SK-N-SH (cell line): ENCODE measurements around the gene ZMYM2. TPM values are rescaled to one million over a fixed set of nuclear protein-coding genes. Genes with fewer than 3 reads are reported as not detected.

Experiments used
- CTCF ChIA-PET: fragments of 300-600, 350-600 bp; formaldehyde crosslinking; extraction: SDS; loops from one replicate; lab custom pipeline; 2021; lab: Yijun Ruan, JAX
- POLR2A ChIA-PET: fragments of 350-600 bp; sonication (Branson Sonifier 250); formaldehyde crosslinking; extraction: SDS; loops from one replicate; lab custom pipeline; 2020; ENCODE audit warnings: antibody characterized with exemption, inconsistent platforms; lab: Yijun Ruan, JAX
- DNase-seq: peaks from one replicate; pipeline ENCODE4 v3.0.0; 2012
- H2AFZ ChIP-seq: fragments of 200-600 bp; sonication (generic); 2 replicates; pipeline ENCODE4 v1.8.1; 2016; ENCODE audit warnings: antibody characterized with exemption, mild to moderate bottlenecking, low read depth
- H3F3A ChIP-seq: fragments of 200-600 bp; sonication (generic); replicated peaks from 2 replicates; pipeline ENCODE3; 2016; ENCODE audit warnings: antibody characterized with exemption, mild to moderate bottlenecking; ENCODE audit not compliant: insufficient read depth
- H3K27ac ChIP-seq, 2 experiments: fragments of 200-500 bp in 1 of 2; fragments of 200-600 bp in 1 of 2; sonication (Bioruptor generic) in 1 of 2; sonication (generic), shearing (Covaris generic) in 1 of 2; 2 replicates each; pipeline versions ENCODE4 v1.5.1 to v1.6.1; 2014 to 2016; ENCODE audit warnings: low read depth in 2 of 2, inconsistent platforms in 1 of 2, low read length in 1 of 2, mild to moderate bottlenecking in 1 of 2, mixed read lengths in 1 of 2
- H3K27me3 ChIP-seq: fragments of 200-600 bp; sonication (generic), shearing (Covaris generic); 2 replicates; pipeline ENCODE4 v1.6.1; 2016; ENCODE audit warnings: mixed run types; ENCODE audit not compliant: insufficient read depth
- H3K36me3 ChIP-seq, 2 experiments: fragments of 200-500 bp in 1 of 2; fragments of 200-600 bp in 1 of 2; sonication (Bioruptor generic) in 1 of 2; sonication (generic) in 1 of 2; replicated peaks in 1 of 2; 2 replicates each; pipeline versions ENCODE3 to v1.5.1; 2014 to 2016; ENCODE audit warnings: low read length in 1 of 2, mild to moderate bottlenecking in 1 of 2; ENCODE audit not compliant: insufficient read depth in 2 of 2, control insufficient read depth in 1 of 2
- H3K4me1 ChIP-seq, 2 experiments: fragments of 200-500 bp in 1 of 2; fragments of 200-600 bp in 1 of 2; sonication (Bioruptor generic) in 1 of 2; sonication (generic), shearing (Covaris generic) in 1 of 2; 2 replicates each; pipeline versions ENCODE4 v1.5.1 to v1.6.1; 2014 to 2016; ENCODE audit warnings: low read depth in 1 of 2, low read length in 1 of 2, mixed run types in 1 of 2; ENCODE audit not compliant: insufficient read depth in 2 of 2, control insufficient read depth in 1 of 2
- H3K4me2 ChIP-seq: fragments of 200-600 bp; sonication (generic), shearing (Covaris generic); 2 replicates; pipeline ENCODE4 v1.6.1; 2017; ENCODE audit warnings: mixed run types
- H3K4me3 ChIP-seq, 2 experiments: fragments of 200-500 bp in 1 of 2; fragments of 200-600 bp in 1 of 2; sonication (Bioruptor generic) in 1 of 2; sonication (generic), shearing (Covaris generic) in 1 of 2; 2 replicates each; pipeline versions ENCODE4 v1.5.1 to v1.8.1; 2014 to 2016; ENCODE audit warnings: low read depth in 2 of 2, inconsistent platforms in 1 of 2, low read length in 1 of 2, mild to moderate bottlenecking in 1 of 2, mixed read lengths in 1 of 2, moderate library complexity in 1 of 2
- H3K79me2 ChIP-seq: fragments of 200-600 bp; sonication (generic); 2 replicates; pipeline ENCODE4 v1.8.1; 2017; ENCODE audit warnings: mild to moderate bottlenecking; ENCODE audit not compliant: insufficient read depth
- H3K9ac ChIP-seq: fragments of 200-600 bp; sonication (generic); 2 replicates; pipeline ENCODE4 v1.6.1; 2017; ENCODE audit warnings: mixed run types
- H3K9me2 ChIP-seq: fragments of 200-600 bp; sonication (generic); 2 replicates; pipeline ENCODE4 v1.6.1; 2017; ENCODE audit warnings: mixed run types
- H3K9me3 ChIP-seq: fragments of 200-600 bp; sonication (generic); 2 replicates; pipeline ENCODE4 v1.6.1; 2017; ENCODE audit warnings: mixed run types, mild to moderate bottlenecking, moderate library complexity
- H4K20me1 ChIP-seq: fragments of 200-600 bp; sonication (generic); 2 replicates; pipeline ENCODE4 v1.6.1; 2017; ENCODE audit warnings: mild to moderate bottlenecking, mixed run types; ENCODE audit not compliant: insufficient read depth
- CHD2 ChIP-seq: fragments of 150-350 bp; IDR thresholded peaks from 2 replicates; pipeline ENCODE4 v1.6.1; 2018; ENCODE audit warnings: low read length; ENCODE audit not compliant: partially characterized antibody
- EP300 ChIP-seq, 2 experiments: IDR thresholded peaks; 2 replicates each; pipeline versions ENCODE4 v1.4.0 to v1.6.1; 2012; ENCODE audit warnings: borderline replicate concordance in 1 of 2, low read depth in 1 of 2, low read length in 1 of 2
- EZH2phosphoT487 ChIP-seq: fragments of 200-600 bp; sonication (generic); IDR thresholded peaks from 2 replicates; pipeline ENCODE4 v1.6.1; 2017; ENCODE audit warnings: low read depth, mixed run types, mild to moderate bottlenecking, antibody characterized with exemption, moderate library complexity, borderline replicate concordance
- GATA2 ChIP-seq: sonication (generic); formaldehyde crosslinking; IDR thresholded peaks from 2 replicates; pipeline ENCODE4 v1.5.0; 2020; ENCODE audit warnings: mild to moderate bottlenecking, missing genetic modification reagents
- JUND ChIP-seq: IDR thresholded peaks from 2 replicates; pipeline ENCODE4 v1.4.0; 2012
- MXI1 ChIP-seq: IDR thresholded peaks from 2 replicates; pipeline ENCODE4 v1.6.1; 2012; ENCODE audit warnings: mild to moderate bottlenecking, low read depth, low read length, improper control_type of control experiment
- NFIC ChIP-seq: IDR thresholded peaks from 2 replicates; pipeline ENCODE4 v1.4.0; 2012; ENCODE audit warnings: borderline replicate concordance
- NRF1 ChIP-seq: IDR thresholded peaks from 2 replicates; pipeline ENCODE4 v1.6.1; 2012; ENCODE audit warnings: low read depth, mild to moderate bottlenecking, low read length
- RAD21 ChIP-seq: IDR thresholded peaks from 2 replicates; pipeline ENCODE4 v1.6.1; 2012; ENCODE audit warnings: mild to moderate bottlenecking, low read length
- TCF12 ChIP-seq: IDR thresholded peaks from 2 replicates; pipeline ENCODE4 v1.4.0; 2012
- YY1 ChIP-seq: IDR thresholded peaks from 2 replicates; pipeline ENCODE4 v1.4.0; 2012; ENCODE audit warnings: low read depth, mild to moderate bottlenecking
- WGBS: methylation state at CpG from one replicate; pipeline ENCODE4 v1.1.6; 2017; ENCODE audit warnings: low lambda C conversion rate; 5-methylcytosine and 5-hydroxymethylcytosine counted together
- polyA plus RNA-seq, 3 experiments: library from polyadenylated mRNA; depleted of rRNA; stranded (reverse); fragments of >200 nt; gene quantifications; 2 replicates each; pipeline ENCODE4 v1.2.3, GENCODE V29; 2012
- TF ChIP-seq, protein P1 (sequence below): IDR thresholded peaks from 2 replicates; pipeline ENCODE4 v1.4.0; 2012; ENCODE audit warnings: low read depth, borderline replicate concordance
- TF ChIP-seq, protein P2 (sequence below): IDR thresholded peaks from 2 replicates; pipeline ENCODE4; 2012
- TF ChIP-seq, protein P3 (sequence below): IDR thresholded peaks from 2 replicates; pipeline ENCODE4 v1.6.1; 2012; ENCODE audit warnings: mild to moderate bottlenecking, low read depth, low read length, moderate library complexity
- TF ChIP-seq, protein P4 (sequence below): fragments of 200-600 bp; sonication (generic); IDR thresholded peaks from 2 replicates; pipeline ENCODE4 v1.6.1; 2017; ENCODE audit warnings: antibody characterized with exemption, mild to moderate bottlenecking, moderate library complexity
- TF ChIP-seq, protein P5 (sequence below): IDR thresholded peaks from 2 replicates; pipeline ENCODE4 v1.4.0; 2012; ENCODE audit warnings: low read depth
- TF ChIP-seq, protein P6 (sequence below): fragments of 150-350 bp; IDR thresholded peaks from 2 replicates; pipeline ENCODE4 v1.6.1; 2016; ENCODE audit warnings: mild to moderate bottlenecking, low read depth, low read length

The ZMYM2 gene
- polyA plus RNA-seq, 1 of the 3 experiments (the other 2 are of a cell fraction): 11.5 TPM

DNA sequence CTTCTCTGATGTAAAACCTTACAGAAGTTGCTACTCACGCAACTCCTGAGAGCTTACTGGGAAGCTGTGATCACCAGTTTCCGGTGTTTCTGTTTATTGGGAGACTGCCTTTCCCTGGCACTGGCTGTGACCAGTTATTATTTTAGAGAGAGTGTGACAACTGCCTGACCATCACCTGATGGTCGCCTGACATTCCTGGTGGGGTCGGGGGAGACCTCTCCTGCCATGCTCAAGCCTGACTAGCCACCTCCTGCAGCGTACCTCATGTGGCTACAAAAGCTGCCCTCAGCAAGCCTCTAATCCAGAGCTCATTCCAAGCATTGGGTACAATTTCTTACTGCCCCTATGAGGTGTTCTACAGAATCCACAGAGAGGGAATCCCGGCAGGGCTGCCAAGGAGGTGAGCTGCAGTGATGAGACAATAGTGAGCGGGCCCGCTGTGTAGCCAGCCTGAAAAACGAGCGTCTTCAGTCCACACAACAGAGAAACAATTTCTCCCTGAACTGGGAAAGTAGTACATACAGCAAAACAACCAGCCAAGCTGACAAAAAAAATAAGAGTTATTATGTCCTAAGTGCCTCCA, 173.6 kb downstream of the ZMYM2 start:
- H4K20me1 ChIP-seq: no peaks in the 10 kb centered on the region
- no peak overlapping the region for H3K4me2 ChIP-seq
- peaks cover 52% of the 10 kb centered on the region for H3K27me3 ChIP-seq
- H3K9me3 ChIP-seq: no peaks in the 10 kb centered on the region
- POLR2A ChIA-PET: interaction anchor here (0.6 kb wide), 1 partner anchor 628 kb away, joined by 3 read pairs; no protein-coding TSS in a partner anchor
- no peak overlapping the region for H3K4me3 ChIP-seq
- no peak overlapping the region for H3K9ac ChIP-seq
- no peaks in the 10 kb centered on the region for H3K36me3 ChIP-seq
- no peaks in the 10 kb centered on the region for H3K79me2 ChIP-seq
- no peak overlapping the region for H2AFZ ChIP-seq
- peaks cover 0 to 6% of the 10 kb centered on the region in 2 experiments; a peak in 1 of 4 replicates for H3K4me1 ChIP-seq
- no peaks in the 10 kb centered on the region for H3F3A ChIP-seq
- H3K27ac ChIP-seq: no peak overlapping the region
- H3K9me2 ChIP-seq: no peaks in the 10 kb centered on the region
- 55% methylated on average over 10 of the region's 10 CpGs for WGBS
- CTCF ChIA-PET: interaction anchor here (1.2 kb wide), 2 partner anchors 10 to 13 kb away, joined by 3 read pairs; no protein-coding TSS in a partner anchor
- TF ChIP-seq JUND (no peak), EZH2phosphoT487 (no peak)
- DNase-seq: no peak

DNA sequence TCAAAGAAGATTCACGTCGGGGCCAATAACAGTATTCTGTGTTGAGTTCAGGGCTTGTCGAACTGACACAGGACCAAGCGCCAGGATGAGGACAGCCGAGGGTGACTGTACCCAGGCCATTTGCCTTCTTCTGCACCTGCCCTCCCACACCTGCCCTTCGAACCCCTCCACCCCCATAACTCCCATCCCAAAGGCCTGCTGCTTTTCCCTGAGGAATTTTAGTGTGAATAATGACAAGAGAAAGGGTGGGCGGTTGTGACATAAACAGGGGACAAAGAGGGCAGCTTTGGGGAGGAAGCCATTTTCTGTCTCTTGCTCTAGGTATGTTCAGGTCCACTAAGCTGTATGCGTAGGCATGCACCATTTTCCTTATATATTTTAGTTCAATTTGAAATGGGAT, 176.2 kb downstream of the ZMYM2 start:
- DNase-seq: no peak
- Histone ChIP-seq H3K4me1 (peaks cover 0 to 2% of the 10 kb centered on the region in 2 experiments; a peak in 1 of 4 replicates), H3K79me2 (no peaks in the 10 kb centered on the region), H3K4me3 (no peak overlapping the region), H3K9me2 (no peaks in the 10 kb centered on the region), H3K36me3 (no peaks in the 10 kb centered on the region), H4K20me1 (no peaks in the 10 kb centered on the region), H3K27ac (no peak overlapping the region), H3K9ac (no peak overlapping the region), H3F3A (no peaks in the 10 kb centered on the region), H3K27me3 (peaks cover 55% of the 10 kb centered on the region), H3K4me2 (no peak overlapping the region), H3K9me3 (no peaks in the 10 kb centered on the region), H2AFZ (no peak overlapping the region)
- ChIA-PET CTCF (no interaction called here), POLR2A (no interaction called here)
- 40% methylated on average over 8 of the region's 8 CpGs for WGBS
- TF ChIP-seq, protein P1, sequence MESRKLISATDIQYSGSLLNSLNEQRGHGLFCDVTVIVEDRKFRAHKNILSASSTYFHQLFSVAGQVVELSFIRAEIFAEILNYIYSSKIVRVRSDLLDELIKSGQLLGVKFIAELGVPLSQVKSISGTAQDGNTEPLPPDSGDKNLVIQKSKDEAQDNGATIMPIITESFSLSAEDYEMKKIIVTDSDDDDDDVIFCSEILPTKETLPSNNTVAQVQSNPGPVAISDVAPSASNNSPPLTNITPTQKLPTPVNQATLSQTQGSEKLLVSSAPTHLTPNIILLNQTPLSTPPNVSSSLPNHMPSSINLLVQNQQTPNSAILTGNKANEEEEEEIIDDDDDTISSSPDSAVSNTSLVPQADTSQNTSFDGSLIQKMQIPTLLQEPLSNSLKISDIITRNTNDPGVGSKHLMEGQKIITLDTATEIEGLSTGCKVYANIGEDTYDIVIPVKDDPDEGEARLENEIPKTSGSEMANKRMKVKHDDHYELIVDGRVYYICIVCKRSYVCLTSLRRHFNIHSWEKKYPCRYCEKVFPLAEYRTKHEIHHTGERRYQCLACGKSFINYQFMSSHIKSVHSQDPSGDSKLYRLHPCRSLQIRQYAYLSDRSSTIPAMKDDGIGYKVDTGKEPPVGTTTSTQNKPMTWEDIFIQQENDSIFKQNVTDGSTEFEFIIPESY: no peak
- no peak for TF ChIP-seq NRF1
- no peak for TF ChIP-seq GATA2
- TF ChIP-seq, protein P2, sequence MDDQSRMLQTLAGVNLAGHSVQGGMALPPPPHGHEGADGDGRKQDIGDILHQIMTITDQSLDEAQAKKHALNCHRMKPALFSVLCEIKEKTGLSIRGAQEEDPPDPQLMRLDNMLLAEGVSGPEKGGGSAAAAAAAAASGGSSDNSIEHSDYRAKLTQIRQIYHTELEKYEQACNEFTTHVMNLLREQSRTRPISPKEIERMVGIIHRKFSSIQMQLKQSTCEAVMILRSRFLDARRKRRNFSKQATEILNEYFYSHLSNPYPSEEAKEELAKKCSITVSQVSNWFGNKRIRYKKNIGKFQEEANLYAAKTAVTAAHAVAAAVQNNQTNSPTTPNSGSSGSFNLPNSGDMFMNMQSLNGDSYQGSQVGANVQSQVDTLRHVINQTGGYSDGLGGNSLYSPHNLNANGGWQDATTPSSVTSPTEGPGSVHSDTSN: no peak
- TF ChIP-seq, protein P3, sequence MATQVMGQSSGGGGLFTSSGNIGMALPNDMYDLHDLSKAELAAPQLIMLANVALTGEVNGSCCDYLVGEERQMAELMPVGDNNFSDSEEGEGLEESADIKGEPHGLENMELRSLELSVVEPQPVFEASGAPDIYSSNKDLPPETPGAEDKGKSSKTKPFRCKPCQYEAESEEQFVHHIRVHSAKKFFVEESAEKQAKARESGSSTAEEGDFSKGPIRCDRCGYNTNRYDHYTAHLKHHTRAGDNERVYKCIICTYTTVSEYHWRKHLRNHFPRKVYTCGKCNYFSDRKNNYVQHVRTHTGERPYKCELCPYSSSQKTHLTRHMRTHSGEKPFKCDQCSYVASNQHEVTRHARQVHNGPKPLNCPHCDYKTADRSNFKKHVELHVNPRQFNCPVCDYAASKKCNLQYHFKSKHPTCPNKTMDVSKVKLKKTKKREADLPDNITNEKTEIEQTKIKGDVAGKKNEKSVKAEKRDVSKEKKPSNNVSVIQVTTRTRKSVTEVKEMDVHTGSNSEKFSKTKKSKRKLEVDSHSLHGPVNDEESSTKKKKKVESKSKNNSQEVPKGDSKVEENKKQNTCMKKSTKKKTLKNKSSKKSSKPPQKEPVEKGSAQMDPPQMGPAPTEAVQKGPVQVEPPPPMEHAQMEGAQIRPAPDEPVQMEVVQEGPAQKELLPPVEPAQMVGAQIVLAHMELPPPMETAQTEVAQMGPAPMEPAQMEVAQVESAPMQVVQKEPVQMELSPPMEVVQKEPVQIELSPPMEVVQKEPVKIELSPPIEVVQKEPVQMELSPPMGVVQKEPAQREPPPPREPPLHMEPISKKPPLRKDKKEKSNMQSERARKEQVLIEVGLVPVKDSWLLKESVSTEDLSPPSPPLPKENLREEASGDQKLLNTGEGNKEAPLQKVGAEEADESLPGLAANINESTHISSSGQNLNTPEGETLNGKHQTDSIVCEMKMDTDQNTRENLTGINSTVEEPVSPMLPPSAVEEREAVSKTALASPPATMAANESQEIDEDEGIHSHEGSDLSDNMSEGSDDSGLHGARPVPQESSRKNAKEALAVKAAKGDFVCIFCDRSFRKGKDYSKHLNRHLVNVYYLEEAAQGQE: no peak
- TF ChIP-seq, protein P4, sequence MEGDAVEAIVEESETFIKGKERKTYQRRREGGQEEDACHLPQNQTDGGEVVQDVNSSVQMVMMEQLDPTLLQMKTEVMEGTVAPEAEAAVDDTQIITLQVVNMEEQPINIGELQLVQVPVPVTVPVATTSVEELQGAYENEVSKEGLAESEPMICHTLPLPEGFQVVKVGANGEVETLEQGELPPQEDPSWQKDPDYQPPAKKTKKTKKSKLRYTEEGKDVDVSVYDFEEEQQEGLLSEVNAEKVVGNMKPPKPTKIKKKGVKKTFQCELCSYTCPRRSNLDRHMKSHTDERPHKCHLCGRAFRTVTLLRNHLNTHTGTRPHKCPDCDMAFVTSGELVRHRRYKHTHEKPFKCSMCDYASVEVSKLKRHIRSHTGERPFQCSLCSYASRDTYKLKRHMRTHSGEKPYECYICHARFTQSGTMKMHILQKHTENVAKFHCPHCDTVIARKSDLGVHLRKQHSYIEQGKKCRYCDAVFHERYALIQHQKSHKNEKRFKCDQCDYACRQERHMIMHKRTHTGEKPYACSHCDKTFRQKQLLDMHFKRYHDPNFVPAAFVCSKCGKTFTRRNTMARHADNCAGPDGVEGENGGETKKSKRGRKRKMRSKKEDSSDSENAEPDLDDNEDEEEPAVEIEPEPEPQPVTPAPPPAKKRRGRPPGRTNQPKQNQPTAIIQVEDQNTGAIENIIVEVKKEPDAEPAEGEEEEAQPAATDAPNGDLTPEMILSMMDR: no peak
- TF ChIP-seq CHD2: no peak
- TF ChIP-seq EP300 (IDR thresholded peaks at IDR 0.05; ENCODE audit: borderline replicate concordance in 1 of 2, low read depth in 1 of 2, low read length in 1 of 2): no peak
- TF ChIP-seq, protein P5, sequence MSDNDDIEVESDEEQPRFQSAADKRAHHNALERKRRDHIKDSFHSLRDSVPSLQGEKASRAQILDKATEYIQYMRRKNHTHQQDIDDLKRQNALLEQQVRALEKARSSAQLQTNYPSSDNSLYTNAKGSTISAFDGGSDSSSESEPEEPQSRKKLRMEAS: no peak
- no peak for TF ChIP-seq MXI1
- TF ChIP-seq NFIC: no peak
- TF ChIP-seq RAD21: no peak
- no peak for TF ChIP-seq TCF12
- TF ChIP-seq YY1: no peak
- TF ChIP-seq JUND: no peak
- TF ChIP-seq, protein P6, sequence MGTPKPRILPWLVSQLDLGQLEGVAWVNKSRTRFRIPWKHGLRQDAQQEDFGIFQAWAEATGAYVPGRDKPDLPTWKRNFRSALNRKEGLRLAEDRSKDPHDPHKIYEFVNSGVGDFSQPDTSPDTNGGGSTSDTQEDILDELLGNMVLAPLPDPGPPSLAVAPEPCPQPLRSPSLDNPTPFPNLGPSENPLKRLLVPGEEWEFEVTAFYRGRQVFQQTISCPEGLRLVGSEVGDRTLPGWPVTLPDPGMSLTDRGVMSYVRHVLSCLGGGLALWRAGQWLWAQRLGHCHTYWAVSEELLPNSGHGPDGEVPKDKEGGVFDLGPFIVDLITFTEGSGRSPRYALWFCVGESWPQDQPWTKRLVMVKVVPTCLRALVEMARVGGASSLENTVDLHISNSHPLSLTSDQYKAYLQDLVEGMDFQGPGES: no peak
